GM19452 (cell line): ENCODE data around the gene ZBTB2.
"Not testable (repeated sequence)": the region's sequence is repeated elsewhere in the genome, so short reads cannot be mapped to it uniquely, and the experiment has no call there.

Experiments used
- ATAC-seq: cut with Tn5 transposase; IDR thresholded peaks from one replicate; pipeline ENCODE4 v1.9.1; 2021; ENCODE audit not compliant: unreplicated experiment

The ZBTB2 gene

DNA sequence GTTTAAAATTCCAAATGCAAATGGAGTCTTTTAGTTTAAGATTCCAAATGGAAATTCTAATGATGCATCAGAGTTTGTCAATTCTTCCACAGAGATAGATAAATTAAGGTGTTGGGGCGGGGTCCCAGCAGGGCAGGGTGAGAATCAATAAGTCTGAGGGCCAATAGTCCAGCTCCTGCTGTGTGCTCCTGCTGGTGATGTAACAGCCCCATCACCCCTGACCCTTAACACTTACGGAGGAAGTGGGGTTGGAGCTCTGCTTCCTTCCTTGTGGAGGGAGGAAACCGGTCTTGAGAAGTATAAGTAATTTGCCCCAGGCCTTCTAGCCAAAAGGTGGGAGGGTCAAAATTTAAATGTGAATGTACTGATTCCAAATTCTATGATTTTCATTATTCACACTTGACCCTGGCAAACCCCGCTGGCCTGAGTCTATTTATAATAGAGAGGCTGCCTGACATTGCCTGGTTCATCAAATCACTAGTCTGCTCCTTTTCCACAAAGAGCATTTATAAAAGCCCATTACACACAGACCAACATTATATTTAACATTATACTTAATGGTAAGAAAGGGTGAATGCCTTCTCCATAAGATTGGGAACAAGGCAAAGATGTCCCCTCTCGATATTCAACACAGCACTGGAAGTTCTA is 17.2 kb downstream of the ZBTB2 start:
- ATAC-seq: no peak

DNA sequence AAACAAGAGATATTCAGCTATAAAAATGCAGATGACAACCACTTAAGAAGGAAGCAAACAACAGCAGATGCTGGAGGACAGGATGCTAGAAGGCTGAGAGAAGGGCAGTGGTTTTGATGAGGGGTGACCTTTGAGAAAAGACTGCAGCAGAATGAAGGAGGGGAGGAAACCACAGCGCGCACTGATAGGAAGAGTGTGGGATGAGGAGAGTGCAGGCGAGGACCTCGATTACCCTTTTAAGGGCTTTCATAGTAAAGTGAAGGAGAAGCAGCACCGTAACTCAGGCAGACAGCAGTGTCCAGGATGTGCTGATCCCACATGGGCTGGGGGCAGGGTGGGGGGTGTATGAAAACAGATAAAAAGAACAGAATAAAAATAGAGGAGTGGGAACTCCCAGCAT is 19.2 kb downstream of the ZBTB2 start:
- no peak for ATAC-seq

GRCh38 chr6:151370509-151371078 is 20.8 kb downstream of the ZBTB2 start:
- ATAC-seq: no peak

DNA sequence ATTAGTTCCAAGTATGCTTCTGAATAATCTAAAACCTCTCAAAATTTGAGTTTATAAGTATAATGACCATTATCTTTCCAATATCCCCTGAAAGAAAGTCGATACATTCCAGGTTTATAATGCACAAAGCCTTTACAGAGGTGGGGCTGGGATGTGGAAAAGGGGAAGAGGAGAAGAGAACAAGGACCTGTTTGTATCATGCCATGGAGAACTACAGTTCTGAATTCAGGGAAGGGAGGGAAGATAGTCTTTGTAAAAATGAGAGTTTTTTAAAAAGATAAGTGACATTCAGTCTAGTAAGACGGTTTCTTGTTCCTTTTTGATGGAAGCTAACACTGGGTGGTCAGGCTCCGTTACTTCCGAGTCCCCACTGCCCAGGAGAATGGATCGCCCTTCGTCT is 26.1 kb downstream of the ZBTB2 start:
- no peak for ATAC-seq

- no peak for ATAC-seq
Observed at GRCh38 chr6:151359486-151359885, 31.9 kb downstream of the ZBTB2 start.

GRCh38 chr6:151358475-151358874 is 32.9 kb downstream of the ZBTB2 start:
- ATAC-seq: no peak

DNA sequence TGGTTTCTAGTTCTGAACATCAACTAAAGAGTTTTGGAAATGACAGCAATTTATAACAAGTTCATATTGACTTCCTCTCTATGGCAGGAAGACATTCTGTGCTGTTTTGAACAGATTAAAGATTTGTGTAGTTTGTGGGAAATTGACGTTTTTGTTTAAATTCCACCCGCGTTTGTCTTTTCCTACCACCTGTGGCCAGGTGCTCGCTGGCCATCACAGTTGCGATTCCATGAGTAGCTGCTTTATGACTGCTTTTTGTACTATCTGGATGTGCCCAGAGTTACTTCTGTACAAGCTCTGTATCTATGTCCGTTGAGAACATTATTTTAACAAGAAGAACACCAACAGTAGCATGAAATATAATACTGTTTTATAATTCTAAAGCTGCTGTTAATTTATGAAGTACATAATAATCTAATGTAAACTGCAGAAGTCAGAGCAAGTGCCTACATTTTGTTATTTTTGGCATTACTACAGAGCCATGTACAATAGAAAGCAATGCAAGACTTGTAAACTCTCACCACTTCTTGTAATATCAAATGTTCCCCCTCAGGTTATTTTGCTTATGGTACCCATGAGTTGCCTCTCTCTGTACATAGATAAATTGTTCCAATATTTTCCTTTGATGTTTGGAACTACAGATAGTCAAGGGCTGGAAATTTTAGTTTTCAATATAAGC is 33.5 kb downstream of the ZBTB2 start:
- no peak for ATAC-seq

- not testable (repeated sequence) for ATAC-seq
Observed at GRCh38 chr6:151356983-151357382, 34.4 kb downstream of the ZBTB2 start.

GRCh38 chr6:151353795-151354194 is 37.6 kb downstream of the ZBTB2 start:
- ATAC-seq: no peak

DNA sequence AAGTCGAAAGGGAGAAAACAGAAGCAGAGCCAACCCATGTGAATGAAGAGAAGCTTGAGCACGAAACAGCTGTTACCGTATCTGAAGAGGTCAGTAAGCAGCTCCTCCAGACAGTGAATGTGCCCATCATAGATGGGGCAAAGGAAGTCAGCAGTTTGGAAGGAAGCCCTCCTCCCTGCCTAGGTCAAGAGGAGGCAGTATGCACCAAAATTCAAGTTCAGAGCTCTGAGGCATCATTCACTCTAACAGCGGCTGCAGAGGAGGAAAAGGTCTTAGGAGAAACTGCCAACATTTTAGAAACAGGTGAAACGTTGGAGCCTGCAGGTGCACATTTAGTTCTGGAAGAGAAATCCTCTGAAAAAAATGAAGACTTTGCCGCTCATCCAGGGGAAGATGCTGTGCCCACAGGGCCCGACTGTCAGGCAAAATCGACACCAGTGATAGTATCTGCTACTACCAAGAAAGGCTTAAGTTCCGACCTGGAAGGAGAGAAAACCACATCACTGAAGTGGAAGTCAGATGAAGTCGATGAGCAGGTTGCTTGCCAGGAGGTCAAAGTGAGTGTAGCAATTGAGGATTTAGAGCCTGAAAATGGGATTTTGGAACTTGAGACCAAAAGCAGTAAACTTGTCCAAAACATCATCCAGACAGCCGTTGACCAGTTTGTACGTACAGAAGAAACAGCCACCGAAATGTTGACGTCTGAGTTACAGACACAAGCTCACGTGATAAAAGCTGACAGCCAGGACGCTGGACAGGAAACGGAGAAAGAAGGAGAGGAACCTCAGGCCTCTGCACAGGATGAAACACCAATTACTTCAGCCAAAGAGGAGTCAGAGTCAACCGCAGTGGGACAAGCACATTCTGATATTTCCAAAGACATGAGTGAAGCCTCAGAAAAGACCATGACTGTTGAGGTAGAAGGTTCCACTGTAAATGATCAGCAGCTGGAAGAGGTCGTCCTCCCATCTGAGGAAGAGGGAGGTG is 38.7 kb downstream of the ZBTB2 start:
- ATAC-seq: no peak

GRCh38 chr6:151351731-151352130 is 39.6 kb downstream of the ZBTB2 start:
- no peak for ATAC-seq

DNA sequence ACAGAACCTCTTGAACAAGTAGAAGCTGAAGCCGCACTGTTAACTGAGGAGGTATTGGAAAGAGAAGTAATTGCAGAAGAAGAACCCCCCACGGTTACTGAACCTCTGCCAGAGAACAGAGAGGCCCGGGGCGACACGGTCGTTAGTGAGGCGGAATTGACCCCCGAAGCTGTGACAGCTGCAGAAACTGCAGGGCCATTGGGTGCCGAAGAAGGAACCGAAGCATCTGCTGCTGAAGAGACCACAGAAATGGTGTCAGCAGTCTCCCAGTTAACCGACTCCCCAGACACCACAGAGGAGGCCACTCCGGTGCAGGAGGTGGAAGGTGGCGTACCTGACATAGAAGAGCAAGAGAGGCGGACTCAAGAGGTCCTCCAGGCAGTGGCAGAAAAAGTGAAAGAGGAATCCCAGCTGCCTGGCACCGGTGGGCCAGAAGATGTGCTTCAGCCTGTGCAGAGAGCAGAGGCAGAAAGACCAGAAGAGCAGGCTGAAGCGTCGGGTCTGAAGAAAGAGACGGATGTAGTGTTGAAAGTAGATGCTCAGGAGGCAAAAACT is 40.1 kb downstream of the ZBTB2 start:
- no peak for ATAC-seq

GRCh38 chr6:151350442-151351145 is 40.8 kb downstream of the ZBTB2 start:
- ATAC-seq: no peak

- ATAC-seq: no peak
Observed at GRCh38 chr6:151349651-151350270, 41.6 kb downstream of the ZBTB2 start.

DNA sequence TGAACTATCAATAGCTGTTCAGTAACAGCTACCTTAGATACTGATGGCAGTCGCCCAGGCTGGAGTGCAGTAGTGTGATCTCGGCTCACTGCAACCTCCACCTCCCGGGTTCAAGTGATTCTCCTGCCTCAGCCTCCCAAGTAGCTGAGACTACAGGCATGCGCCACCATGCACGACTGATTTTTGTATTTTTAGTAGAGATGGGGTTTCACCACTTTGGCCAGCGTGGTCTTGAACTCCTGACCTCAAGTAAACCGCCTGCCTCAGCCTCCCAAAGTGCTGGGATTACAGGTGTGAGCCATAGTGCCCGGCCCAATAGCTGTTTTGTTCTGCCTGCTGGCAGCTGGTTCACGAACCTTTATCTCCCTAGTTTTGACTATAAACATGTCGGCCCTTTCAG is 48.6 kb downstream of the ZBTB2 start:
- ATAC-seq: not testable (repeated sequence)

GRCh38 chr6:151341476-151342195 is 49.7 kb downstream of the ZBTB2 start:
- ATAC-seq: no peak

DNA sequence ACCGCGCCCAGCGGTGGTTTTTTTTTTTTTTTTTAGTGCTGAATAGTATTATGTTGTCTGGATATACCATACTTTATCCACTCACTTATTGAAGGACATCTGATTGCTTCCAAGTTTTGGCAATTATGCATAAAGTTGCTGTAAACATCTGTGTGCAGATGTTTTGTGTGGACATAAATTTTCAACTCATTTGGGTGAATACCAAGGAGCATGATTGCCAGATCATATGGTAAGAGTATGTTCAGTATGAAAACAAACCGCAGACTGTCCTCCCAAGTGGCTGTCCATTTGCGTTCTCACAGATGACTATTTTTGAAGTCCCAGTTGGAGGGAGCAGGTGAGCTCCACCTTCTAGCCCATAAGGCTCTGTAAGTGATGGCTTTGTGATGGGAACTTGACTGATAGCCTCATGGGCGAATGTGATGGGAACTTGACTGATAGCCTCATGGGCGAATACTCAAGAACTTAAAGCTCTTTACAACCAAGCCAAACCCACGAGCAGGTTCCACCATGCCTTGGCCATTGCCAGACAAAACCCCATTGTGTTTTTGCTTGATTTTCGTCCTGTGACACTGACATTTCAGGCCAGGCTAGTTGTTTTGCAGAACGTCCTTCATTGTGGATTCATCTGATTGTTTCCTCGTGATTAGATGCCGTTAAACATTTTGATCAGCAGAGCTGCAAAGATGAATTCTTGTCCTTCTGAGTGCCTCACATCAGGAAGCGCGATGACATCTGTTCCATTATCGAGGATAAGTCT is 51.0 kb downstream of the ZBTB2 start:
- no peak for ATAC-seq

DNA sequence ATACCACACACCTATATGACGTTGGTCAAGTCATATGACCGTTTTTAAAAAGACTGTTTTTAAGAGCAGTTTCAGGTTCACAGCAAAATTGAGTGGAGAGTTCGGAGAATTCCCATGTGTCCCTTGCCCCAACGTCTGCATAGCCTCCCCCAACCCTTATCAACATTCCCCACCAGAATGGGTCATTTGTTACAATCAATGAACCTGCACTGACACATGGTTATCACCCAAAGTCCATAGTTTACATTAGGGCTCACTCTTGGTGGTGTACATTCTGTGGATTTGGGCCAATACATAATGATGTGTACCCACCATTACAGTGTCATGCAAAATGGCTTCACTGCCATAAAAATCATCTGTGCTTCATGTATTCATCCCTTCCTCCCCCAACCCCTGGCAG is 52.0 kb downstream of the ZBTB2 start:
- ATAC-seq: no peak
